ENCODE results near the gene MAN1B1.

The MAN1B1 gene

DNA sequence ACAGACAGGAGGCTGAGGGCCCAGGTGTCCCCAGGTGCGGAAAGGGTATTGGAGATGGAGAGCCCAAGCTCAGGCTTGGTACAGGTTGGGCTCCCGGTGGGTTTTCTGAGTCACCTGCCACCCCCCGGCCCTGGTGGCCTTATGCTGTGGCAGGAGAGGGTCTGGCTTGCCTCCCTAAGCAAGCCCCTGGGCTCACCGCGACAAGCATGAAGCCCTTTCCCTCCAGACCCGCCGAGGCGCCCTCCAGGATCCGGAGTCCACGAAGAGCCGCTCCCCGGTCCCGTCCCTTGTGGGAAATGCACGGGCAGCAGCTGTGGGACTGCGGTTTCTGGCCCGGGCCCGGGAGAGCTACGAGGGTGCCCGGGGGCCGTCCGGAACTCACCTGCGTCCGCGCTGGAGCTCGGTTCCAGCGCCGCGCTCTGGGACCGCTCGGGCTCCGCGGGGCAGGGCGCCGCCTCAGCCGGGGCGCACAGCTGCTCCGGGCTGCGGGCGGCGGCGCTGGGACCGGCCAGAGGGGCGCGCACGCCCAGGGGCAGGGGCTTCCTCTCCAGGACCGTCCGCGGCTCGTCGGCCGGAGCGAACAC, 17.2 kb upstream of the MAN1B1 start:
- DNase-seq = no peak

DNA sequence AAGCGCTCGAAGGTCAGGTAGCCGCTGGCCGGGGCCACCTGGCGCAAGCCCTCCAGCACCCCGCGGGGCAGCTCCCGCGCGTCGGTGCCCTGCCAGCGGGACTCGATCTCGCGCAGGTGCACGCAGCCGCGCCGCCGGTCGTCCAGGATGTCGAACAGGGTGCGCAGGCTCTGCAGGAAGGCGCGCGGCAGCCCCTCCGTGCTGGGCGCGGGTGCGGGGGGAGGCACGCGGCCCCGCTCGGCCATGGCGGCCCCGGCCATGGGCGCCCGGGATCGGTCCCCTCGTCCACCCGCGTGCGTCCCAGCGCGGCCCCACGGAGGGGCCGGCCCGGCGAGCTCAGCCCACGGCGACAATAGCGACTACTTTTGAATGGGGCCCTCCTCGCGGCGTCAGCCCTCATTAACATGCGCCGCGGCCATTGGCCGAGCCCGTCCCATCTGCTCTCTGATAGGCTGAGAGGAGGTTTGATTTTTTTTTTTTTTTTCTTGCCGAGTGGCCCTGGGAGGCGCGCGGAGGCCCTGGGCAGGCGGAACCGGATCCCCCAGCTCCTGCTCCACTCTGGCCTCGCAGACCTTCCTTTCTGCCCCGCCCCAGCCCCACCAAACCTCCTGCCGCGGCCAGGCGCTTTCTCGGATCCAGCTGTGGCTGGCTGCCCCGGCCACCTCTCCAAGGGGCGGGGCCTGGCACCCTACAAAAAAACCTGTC, 16.4 kb upstream of the MAN1B1 start, which contains the start of gene SAPCD2:
SAPCD2 (minus strand) TSS at position 357 of the 705 bp plus-strand sequence; CDS start at position 260, 97 bp downstream.
- DNase-seq = peak; percentile 81

DNA sequence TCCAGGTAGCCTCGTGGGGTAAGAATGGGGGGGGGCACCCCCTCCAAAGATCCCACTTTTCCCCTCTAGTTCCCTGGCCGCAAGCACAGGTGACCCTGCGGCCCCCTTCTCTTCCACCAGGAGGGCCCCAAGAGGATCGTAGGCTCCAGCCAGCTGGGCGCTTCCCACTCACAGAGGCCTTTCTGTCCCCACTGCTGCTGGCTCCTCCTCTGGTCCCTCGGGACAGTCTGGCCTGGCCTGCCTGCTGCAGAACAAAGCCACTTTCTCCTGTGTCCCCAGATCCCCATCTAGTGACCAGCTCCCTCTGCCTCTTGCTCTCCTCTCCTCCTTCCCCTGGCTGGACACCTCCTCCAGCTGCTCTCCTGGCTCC, 15.9 kb upstream of the MAN1B1 start:
- no peak for DNase-seq

GRCh38 chr9:137071282-137071681, 15.5 kb upstream of the MAN1B1 start:
- DNase-seq = no peak

DNA sequence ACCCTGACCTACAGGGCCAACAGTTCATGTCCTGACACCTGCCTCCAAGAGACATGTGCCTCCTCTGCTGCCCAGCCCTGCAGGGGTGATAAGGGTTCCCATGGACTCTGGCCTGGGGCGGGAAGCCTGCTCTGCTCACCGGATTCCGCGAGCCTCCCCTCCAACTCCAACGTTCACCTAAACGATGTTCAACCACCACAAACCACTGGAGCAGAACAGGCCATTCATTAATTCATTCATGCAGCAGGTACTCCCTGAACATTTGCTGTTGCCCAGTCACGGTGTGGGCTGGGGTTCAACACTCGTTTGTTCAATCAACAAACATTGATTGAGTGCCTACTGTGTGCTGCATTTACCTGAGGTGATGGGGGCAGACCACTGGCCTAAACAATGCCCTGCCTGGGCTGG, 12.8 kb upstream of the MAN1B1 start:
- DNase-seq = no peak

DNA sequence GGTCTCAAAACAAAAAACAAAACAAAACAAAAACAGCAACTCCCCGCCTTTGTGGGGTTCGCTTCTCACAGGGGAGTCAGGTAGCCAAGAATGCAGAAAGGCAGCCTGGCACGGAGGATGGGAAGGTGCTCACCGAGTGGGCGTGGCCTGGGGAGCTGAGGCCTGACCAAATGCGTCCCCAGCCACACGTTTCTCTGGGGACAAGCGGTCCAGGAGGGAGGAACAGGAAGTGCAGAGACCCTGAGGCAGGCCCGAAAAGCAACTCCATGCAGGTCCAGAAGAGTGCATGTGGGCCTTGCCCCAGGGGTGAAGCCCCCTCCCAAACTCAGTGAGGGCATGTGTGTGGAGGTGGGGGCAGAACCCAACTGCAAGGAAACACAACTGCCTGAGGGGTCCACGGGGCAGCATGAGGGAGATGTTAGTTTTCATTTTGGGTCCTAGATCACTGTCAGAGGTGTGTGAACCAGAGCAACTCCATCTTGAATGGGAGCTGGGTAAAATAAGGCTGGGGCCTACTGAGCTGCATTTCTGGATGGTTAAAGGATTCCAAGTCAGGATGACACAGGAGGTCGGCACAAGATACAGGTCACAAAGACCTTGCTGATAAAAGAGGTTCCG, 12.0 kb upstream of the MAN1B1 start:
- DNase-seq = no peak

GRCh38 chr9:137075275-137075775, 11.5 kb upstream of the MAN1B1 start:
- no peak for DNase-seq

DNA sequence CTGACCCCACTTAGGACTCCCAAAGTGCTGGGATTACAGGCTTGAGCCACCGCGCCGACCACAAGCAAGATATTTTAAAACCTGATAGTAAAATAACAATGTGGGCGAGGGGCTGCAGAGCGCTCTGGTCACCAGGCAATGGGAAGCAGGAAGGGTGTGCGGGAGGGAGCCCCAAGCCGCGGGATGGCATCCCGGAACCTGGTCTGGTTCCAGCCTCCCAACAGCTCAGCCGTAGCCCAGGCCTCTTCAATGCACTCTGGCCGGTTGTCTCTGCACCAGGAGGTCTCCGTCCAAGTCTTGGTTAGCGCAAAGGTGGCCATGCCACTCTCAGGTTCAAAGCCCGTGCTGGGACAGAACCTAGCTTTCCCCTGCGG, 10.2 kb upstream of the MAN1B1 start:
- DNase-seq = no peak

DNA sequence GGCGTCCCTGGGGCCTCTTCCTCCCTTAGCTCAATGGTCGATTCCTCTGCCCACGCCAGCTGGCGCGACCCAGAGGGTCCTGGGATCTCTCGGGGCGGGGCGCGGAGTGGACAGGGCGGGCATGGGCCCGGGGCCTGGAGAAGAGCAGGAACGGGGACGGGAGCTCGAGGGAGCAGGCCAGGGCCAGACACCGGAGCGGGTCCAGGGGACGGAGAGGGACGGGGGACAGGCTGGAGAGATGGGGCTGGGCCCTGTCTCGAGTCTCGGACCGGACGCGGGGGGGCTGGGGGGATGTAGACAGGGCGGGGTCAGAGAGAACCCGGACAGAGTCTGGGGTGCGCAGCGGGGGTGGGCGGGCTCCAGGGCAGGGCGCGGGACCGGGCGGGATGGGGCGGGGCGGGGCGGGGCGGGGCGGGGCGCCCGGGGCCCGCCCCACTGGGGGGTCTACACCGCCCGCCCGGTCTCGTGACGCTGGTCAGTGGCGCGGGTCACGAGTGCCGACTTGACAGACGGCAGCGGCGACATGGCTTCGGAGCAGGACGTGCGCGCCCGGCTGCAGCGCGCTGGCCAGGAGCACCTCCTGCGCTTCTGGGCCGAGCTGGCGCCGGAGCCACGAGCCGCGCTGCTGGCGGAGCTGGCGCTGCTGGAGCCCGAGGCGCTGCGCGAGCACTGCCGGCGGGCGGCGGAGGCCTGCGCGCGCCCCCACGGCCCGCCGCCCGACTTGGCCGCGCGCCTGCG, 9.6 kb upstream of the MAN1B1 start, which contains the start of gene UAP1L1:
UAP1L1 (plus strand) TSS at position 508 of the 738 bp plus-strand sequence; CDS start at position 524, 16 bp downstream.
- DNase-seq = peak; percentile 34

- DNase-seq = no peak
These were observed 8.8 kb upstream of the MAN1B1 start for GRCh38 chr9:137077758-137078693.

DNA sequence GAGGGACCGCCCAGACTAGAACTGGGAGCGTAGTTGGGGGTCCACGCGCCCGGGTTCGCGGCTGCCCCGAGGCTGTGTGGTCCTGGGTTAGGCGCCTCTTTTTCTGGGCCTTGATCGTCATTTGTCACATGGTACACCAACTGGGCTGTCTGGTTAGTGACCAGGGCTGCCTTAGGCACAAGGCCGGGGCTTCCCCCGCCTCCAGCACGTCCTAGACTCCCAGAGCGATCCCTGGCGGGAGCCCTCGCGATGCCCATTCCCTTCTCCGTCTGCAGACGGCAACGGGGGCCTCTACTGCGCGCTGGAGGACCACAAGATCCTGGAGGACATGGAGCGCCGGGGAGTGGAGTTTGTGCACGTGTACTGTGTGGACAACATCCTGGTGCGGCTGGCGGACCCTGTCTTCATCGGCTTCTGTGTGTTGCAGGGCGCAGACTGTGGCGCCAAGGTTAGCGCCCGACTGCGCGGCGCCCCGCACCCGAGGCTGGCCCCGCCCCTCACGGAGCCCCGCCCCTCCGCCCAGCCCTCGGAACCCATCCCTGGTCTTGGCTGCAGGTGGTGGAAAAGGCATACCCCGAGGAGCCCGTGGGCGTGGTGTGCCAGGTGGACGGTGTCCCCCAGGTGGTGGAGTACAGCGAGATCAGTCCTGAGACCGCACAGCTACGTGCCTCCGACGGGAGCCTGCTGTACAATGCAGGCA, 7.9 kb upstream of the MAN1B1 start:
- DNase-seq = no peak

DNA sequence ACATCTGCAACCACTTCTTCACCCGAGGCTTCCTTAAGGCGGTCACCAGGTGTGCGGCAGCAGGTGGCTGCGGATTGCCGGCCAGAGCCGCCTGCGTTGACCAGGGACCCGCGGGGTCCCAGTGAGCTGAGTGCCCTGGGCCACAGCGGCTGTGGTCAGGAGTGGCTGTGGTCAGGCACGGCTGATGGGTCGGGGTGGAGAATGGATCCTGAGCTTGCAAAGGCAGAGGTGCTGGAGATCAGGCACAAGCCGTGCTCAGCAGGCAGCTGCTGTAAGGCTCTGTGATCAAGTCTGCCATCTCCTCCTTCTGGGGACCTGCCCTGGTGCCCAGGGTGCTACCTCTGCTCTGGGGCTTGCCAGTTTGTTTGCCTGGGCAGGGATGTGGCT, 7.4 kb upstream of the MAN1B1 start:
- DNase-seq = no peak

GRCh38 chr9:137080260-137081122, 6.3 kb upstream of the MAN1B1 start:
- DNase-seq = no peak

DNA sequence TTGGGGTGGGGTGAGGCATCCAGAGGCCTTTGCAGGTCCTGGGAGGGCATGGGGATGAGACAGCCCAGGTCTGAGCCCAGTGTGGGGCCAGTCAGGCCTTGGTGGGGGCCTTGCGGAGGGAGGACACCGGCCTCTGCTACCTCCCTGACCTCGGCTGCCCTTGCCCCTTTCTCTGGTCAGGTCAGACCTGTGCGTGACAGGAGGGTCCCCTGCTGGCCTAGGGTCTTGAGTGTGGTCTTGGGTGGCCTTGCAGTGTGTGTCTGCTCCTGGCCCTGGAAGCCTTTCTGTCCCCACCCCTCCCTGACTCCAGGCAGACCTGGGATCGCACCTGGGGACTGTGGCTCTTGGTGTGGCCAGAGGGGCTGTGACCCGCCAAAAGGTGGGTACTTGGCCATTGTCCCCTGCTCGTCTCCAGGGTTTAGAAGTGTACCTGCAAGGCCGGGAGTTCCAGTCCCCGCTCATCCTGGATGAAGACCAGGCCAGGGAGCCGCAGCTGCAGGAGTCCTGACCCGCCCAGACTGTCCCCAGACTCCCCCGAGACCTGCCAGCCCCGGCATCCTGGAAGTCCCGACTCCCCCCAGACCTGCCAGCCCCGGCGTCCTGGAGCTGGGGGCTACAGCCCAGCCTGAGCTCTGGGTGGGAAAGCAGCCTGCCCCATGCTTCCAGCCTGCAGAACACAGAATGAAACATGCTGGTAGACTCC, 4.4 kb upstream of the MAN1B1 start:
- no peak for DNase-seq

DNA sequence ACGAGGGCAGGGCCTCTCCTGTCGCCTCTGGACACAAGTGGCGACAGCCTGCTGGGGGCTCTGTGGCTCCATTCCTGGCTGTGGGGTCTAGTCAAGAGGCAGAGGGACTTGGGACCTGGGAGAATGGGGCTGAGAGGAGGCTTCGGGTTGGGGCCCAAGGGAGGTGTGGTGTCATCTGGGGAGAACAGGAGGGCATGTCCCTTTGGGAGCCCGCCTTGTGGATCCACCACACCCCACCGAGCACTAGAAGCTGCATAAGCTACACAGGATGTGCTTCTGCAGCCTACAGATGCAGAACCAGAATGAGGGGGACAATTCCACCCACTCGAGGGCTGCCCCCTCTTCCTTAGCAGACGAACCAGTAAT, 3.9 kb upstream of the MAN1B1 start:
- no peak for DNase-seq

- DNase-seq = peak; percentile 90
These were observed 3.3 kb upstream of the MAN1B1 start for GRCh38 chr9:137083394-137084004.

DNA sequence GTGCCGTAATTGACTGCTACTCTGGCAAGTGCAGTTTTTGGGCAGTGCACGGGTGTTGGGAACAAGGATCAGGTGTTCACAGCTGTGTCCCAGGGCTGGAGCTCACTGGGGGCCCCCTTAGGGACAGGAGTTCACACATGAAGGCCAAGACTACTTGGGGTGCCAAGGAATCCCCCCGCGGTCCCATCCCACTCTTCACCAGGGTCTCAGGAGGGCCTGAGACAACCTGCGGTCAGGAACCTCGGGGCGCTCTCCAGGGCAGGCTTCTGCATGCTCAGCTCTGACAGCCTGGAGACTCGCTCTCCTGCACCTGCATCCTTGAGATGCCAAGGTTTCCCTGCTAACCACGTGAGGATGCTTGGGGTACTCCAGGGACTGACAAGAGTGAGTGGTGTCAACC, 2.3 kb upstream of the MAN1B1 start:
- no peak for DNase-seq

- peak; percentile 45 for DNase-seq
These were observed 760 bp upstream of the MAN1B1 start for GRCh38 chr9:137085920-137086530.

- DNase-seq = no peak
These were observed 682 bp downstream of the MAN1B1 start for GRCh38 chr9:137087409-137087925.
